GM21381 (cell line): ENCODE measurements around the gene HSPA9.
"Not testable (repeated sequence)": the region's sequence is repeated elsewhere in the genome, so short reads cannot be mapped to it uniquely, and the experiment has no call there.

Experiments
- ATAC-seq: cut with Tn5 transposase; IDR thresholded peaks from one replicate; pipeline ENCODE4 v1.9.1; 2021; ENCODE audit warnings: mild to moderate bottlenecking, moderate library complexity; ENCODE audit not compliant: unreplicated experiment

Gene HSPA9

GRCh38 chr5:138536215-138536614 is 39.0 kb downstream of the HSPA9 start:
- ATAC-seq = no peak

GRCh38 chr5:138533973-138534941 is 40.9 kb downstream of the HSPA9 start:
- no peak for ATAC-seq

- ATAC-seq = no peak
Measured at GRCh38 chr5:138529812-138530211, 45.4 kb downstream of the HSPA9 start.

GRCh38 chr5:138528744-138529469 is 46.3 kb downstream of the HSPA9 start:
- ATAC-seq = no peak

- no peak for ATAC-seq
Measured at GRCh38 chr5:138528208-138528607, 47.0 kb downstream of the HSPA9 start.

GRCh38 chr5:138527170-138527569 is 48.0 kb downstream of the HSPA9 start:
- ATAC-seq = no peak

- no peak for ATAC-seq
Measured at GRCh38 chr5:138523406-138523805, 51.8 kb downstream of the HSPA9 start.

- no peak for ATAC-seq
Measured at GRCh38 chr5:138520971-138521370, 54.2 kb downstream of the HSPA9 start.

- no peak for ATAC-seq
Measured at GRCh38 chr5:138517437-138517836, 57.8 kb downstream of the HSPA9 start.

- ATAC-seq = no peak
Measured at GRCh38 chr5:138515556-138516245, 59.5 kb downstream of the HSPA9 start.

GRCh38 chr5:138514021-138514420 is 61.2 kb downstream of the HSPA9 start:
- no peak for ATAC-seq

- no peak for ATAC-seq
Measured at GRCh38 chr5:138508958-138509357, 66.2 kb downstream of the HSPA9 start.

- ATAC-seq = not testable (repeated sequence)
Measured at GRCh38 chr5:138507485-138507884, 67.7 kb downstream of the HSPA9 start.

- no peak for ATAC-seq
Measured at GRCh38 chr5:138506370-138507306, 68.6 kb downstream of the HSPA9 start.

- no peak for ATAC-seq
Measured at GRCh38 chr5:138504799-138505198, 70.4 kb downstream of the HSPA9 start.
